OCI-LY7 (cell line): ENCODE measurements around the gene CRYBG2. TPM values are rescaled to one million over a fixed set of nuclear protein-coding genes. Genes with fewer than 3 reads are reported as not detected.
"Not testable (repeated sequence)": the region's sequence is repeated elsewhere in the genome, so short reads cannot be mapped to it uniquely, and the experiment has no call there.

ENCODE experiments used
- BruUV-seq: library from RNA; stranded (reverse); fragments of 400-500 nt; replicated peaks from 2 replicates; lab custom pipeline; 2021; lab: Mats Ljungman, UMichigan
- CTCF ChIA-PET: fragments of 300-600 bp; sonication (Branson Sonifier 250); formaldehyde crosslinking; loops from one replicate; lab custom pipeline; 2022; ENCODE audit warnings: antibody characterized with exemption; ENCODE audit not compliant: unreplicated experiment; lab: Charles Lee
- POLR2A ChIA-PET: fragments of 300-600 bp; sonication (Branson Sonifier 250); formaldehyde crosslinking; loops from one replicate; lab custom pipeline; 2022; ENCODE audit warnings: antibody characterized with exemption; lab: Charles Lee
- DNase-seq: peaks from one replicate; pipeline ENCODE4 v3.0.0-alpha.2; 2015; ENCODE audit warnings: low spot score
- H2AFZ ChIP-seq: fragments of 200-600 bp; sonication (generic), shearing (Covaris generic); 2 replicates; pipeline ENCODE4 v1.6.1; 2014; ENCODE audit warnings: mild to moderate bottlenecking, antibody characterized with exemption, low read length, moderate library complexity
- H3K27ac ChIP-seq: fragments of 200-600 bp; sonication (generic); 2 replicates; pipeline ENCODE4 v1.5.1; 2014; ENCODE audit warnings: mixed run types, low read depth, mild to moderate bottlenecking, moderate library complexity, low read length, inconsistent platforms; ENCODE audit not compliant: poor library complexity, severe bottlenecking
- H3K36me3 ChIP-seq: fragments of 200-600 bp; sonication (generic); 2 replicates; pipeline ENCODE4 v1.6.1; 2014; ENCODE audit warnings: mild to moderate bottlenecking, antibody characterized with exemption, low read length, moderate library complexity, mixed read lengths; ENCODE audit not compliant: insufficient read depth
- H3K4me1 ChIP-seq: fragments of 200-600 bp; sonication (generic); 2 replicates; pipeline ENCODE4 v1.5.1; 2014; ENCODE audit warnings: mild to moderate bottlenecking, low read length; ENCODE audit not compliant: insufficient read depth, poor library complexity, severe bottlenecking
- H3K4me2 ChIP-seq: fragments of 200-600 bp; sonication (generic); 2 replicates; pipeline ENCODE4 v1.6.1; 2014; ENCODE audit warnings: mild to moderate bottlenecking, low read length
- H3K4me3 ChIP-seq: fragments of 200-600 bp; sonication (generic); 2 replicates; pipeline ENCODE4 v1.5.1; 2014; ENCODE audit warnings: mild to moderate bottlenecking, low read depth, low read length; ENCODE audit not compliant: poor library complexity, severe bottlenecking
- H3K79me2 ChIP-seq: fragments of 200-600 bp; sonication (generic); 2 replicates; pipeline ENCODE4 v1.6.1; 2016; ENCODE audit warnings: low read depth, mild to moderate bottlenecking, low read length, moderate library complexity, mixed read lengths; ENCODE audit not compliant: insufficient read depth
- H3K9me2 ChIP-seq: fragments of 200-600 bp; sonication (generic); 2 replicates; pipeline ENCODE4 v1.6.1; 2016; ENCODE audit warnings: mild to moderate bottlenecking, low read length, mixed read lengths; ENCODE audit not compliant: insufficient read depth
- H3K9me3 ChIP-seq: fragments of 200-600 bp; sonication (generic); 2 replicates; pipeline ENCODE4 v1.6.1; 2014; ENCODE audit warnings: mild to moderate bottlenecking, mixed run types, low read length, mixed read lengths
- H4K20me1 ChIP-seq: fragments of 200-600 bp; sonication (generic); 2 replicates; pipeline ENCODE4 v1.6.1; 2014; ENCODE audit warnings: mild to moderate bottlenecking, antibody characterized with exemption, low read length, moderate library complexity, mixed read lengths; ENCODE audit not compliant: insufficient read depth
- CTCF ChIP-seq: fragments of 200-600 bp; sonication (generic); conservative IDR thresholded peaks from 2 replicates; pipeline ENCODE4 v1.5.1; 2014; ENCODE audit warnings: mild to moderate bottlenecking, antibody characterized with exemption, low read length, moderate library complexity, mixed read lengths
- EZH2phosphoT487 ChIP-seq: fragments of 200-600 bp; sonication (generic); IDR thresholded peaks from 2 replicates; pipeline ENCODE4 v1.6.1; 2018; ENCODE audit warnings: low read depth, borderline replicate concordance, mild to moderate bottlenecking, mixed run types, antibody characterized with exemption, low read length, moderate library complexity, mixed read lengths
- intact Hi-C: fragments of 100-400 bp; cut with micrococcal nuclease; formaldehyde crosslinking; loops from one replicate; pipeline ENCODE4 v1.10.0; 2022; ENCODE audit not compliant: unreplicated experiment
- total RNA-seq, 2 experiments: library from RNA; depleted of rRNA in 1 of 2; stranded (reverse); fragments of >200 nt in 1 of 2; shearing (Covaris generic) in 1 of 2; gene quantifications; 2 replicates each; pipeline ENCODE4 v1.2.3, GENCODE V29; 2014 to 2022

Gene CRYBG2
- total RNA-seq, 2 experiments from 2014 or later: 1.3 to 5.5 TPM

- Histone ChIP-seq H3K4me2 (peak overlapping the region; percentile 95), H3K9me2 (no peaks in the 10 kb centered on the region), H2AFZ (no peak overlapping the region; the same call in 1 of the 2 replicates), H3K4me3 (peak overlapping the region; percentile 93), H3K36me3 (peaks cover 19% of the 10 kb centered on the region), H3K9me3 (no peaks in the 10 kb centered on the region), H3K4me1 (peaks cover 71% of the 10 kb centered on the region), H4K20me1 (no peaks in the 10 kb centered on the region), H3K79me2 (peaks cover 35% of the 10 kb centered on the region), H3K27ac (peak overlapping the region; percentile 91)
- ChIA-PET CTCF (interaction anchor here (0.9 to 3.2 kb wide), 4 partner anchors 9 to 30 kb away, joined by 3 to 30 read pairs (median 10); no protein-coding TSS in a partner anchor), POLR2A (interaction anchor here (0.6 to 11.7 kb wide), 5 partner anchors 8 to 40 kb away, joined by 3 to 273 read pairs (median 13); partner anchors contain the start of gene UBXN11)
- no peak for TF ChIP-seq EZH2phosphoT487
- no peak for TF ChIP-seq CTCF
- no TSS peak for BruUV-seq
- DNase-seq: peak; percentile 57
- intact Hi-C loops: loop anchor here (1.0 to 10.0 kb wide), 3 partner anchors 9 to 229 kb away; no protein-coding TSS in a partner anchor
Measured at GRCh38 chr1:26315874-26316850, 37.8 kb downstream of the CRYBG2 start.

GRCh38 chr1:26314501-26314900 lies 39.4 kb downstream of the CRYBG2 start:
- no TSS peak for BruUV-seq
- CTCF ChIA-PET: interaction anchor here (1.1 to 2.8 kb wide), 2 partner anchors 26 to 29 kb away, joined by 4 to 15 read pairs; no protein-coding TSS in a partner anchor
- Histone ChIP-seq H3K4me1 (peaks cover 59% of the 10 kb centered on the region), H3K4me3 (peak overlapping the region; percentile 93), H3K9me3 (no peaks in the 10 kb centered on the region), H4K20me1 (no peaks in the 10 kb centered on the region), H3K9me2 (no peaks in the 10 kb centered on the region), H3K79me2 (peaks cover 27% of the 10 kb centered on the region), H3K27ac (peak overlapping the region; percentile 91), H2AFZ (no peak overlapping the region; the same call in 1 of the 2 replicates), H3K4me2 (peak overlapping the region; percentile 95), H3K36me3 (peaks cover 7% of the 10 kb centered on the region; the same call in 1 of the 2 replicates)
- DNase-seq: no peak
- POLR2A ChIA-PET: interaction anchor here (0.6 to 11.7 kb wide), 5 partner anchors 8 to 73 kb away, joined by 5 to 273 read pairs (median 9); partner anchors contain the start of gene UBXN11
- intact Hi-C loops: loop anchor here (10.0 kb wide), 1 partner anchor 230 kb away; no protein-coding TSS in a partner anchor
- TF ChIP-seq CTCF (no peak), EZH2phosphoT487 (no peak)

GRCh38 chr1:26307966-26308899 lies 45.7 kb downstream of the CRYBG2 start:
- DNase-seq, H4K20me1 ChIP-seq, BruUV-seq, H3K36me3 ChIP-seq, H3K9me3 ChIP-seq, H3K9me2 ChIP-seq: not testable (repeated sequence)
- ChIA-PET CTCF (interaction anchor here (0.6 to 2.3 kb wide), 5 partner anchors 10 to 226 kb away, joined by 3 to 23 read pairs (median 4); partner anchors contain the start of gene CD52), POLR2A (interaction anchor here (0.6 to 7.9 kb wide), 13 partner anchors 9 to 1425 kb away, joined by 3 to 106 read pairs (median 4); partner anchors contain the start of genes CD52 and SH3BGRL3)
- Histone ChIP-seq H2AFZ (peak overlapping the region; percentile 23; the same call in 1 of the 2 replicates), H3K27ac (peak overlapping the region; percentile 98), H3K4me1 (peaks cover 62% of the 10 kb centered on the region), H3K4me2 (peak overlapping the region; percentile 94), H3K4me3 (peak overlapping the region; percentile 95), H3K79me2 (peaks cover 31% of the 10 kb centered on the region)
- intact Hi-C loops: loop anchor here (1.0 kb wide), 2 partner anchors 7 to 19 kb away; no protein-coding TSS in a partner anchor
